HepG2 (cell line): ENCODE results near the gene DCT. TPM values are rescaled to one million over a fixed set of nuclear protein-coding genes. Genes with fewer than 3 reads are reported as not detected.

Source experiments
- ATAC-seq: fragments of 200-7000 bp; cut with Tn5 transposase; 3 replicates; pipeline ENCODE4 v1.9.1; 2020; ENCODE audit warnings: mild to moderate bottlenecking, moderate library complexity
- BruUV-seq: library from RNA; stranded (reverse); fragments of 400-500 nt; replicated peaks from 2 replicates; lab custom pipeline; 2021; lab: Mats Ljungman, UMichigan
- CTCF ChIA-PET: fragments of 300-600 bp; formaldehyde crosslinking; extraction: SDS; loops from one replicate; lab custom pipeline; 2021; ENCODE audit warnings: low total read pairs, inconsistent platforms, low intra/inter-chr PET ratio; lab: Yijun Ruan, JAX
- POLR2A ChIA-PET: fragments of 350-600 bp; sonication (Branson Sonifier 250); formaldehyde crosslinking; loops from one replicate; lab custom pipeline; 2020; ENCODE audit warnings: antibody characterized with exemption, inconsistent platforms; lab: Yijun Ruan, JAX
- DNase-seq: peaks from one replicate; pipeline ENCODE4 v3.0.0-alpha.2; 2015; ENCODE audit warnings: low spot score
- FAIRE-seq: peaks from 3 replicates; lab custom pipeline; 2011; peaks lifted over from hg19 to GRCh38; lab: Jason Lieb, UNC
- H2AFZ ChIP-seq: one replicate; pipeline ENCODE4 v1.6.1; 2011; ENCODE audit warnings: low read length, inconsistent platforms
- H3K27ac ChIP-seq: fragments of 300-600 bp; 3 replicates; pipeline ENCODE4 v1.8.0; 2011; ENCODE audit warnings: mixed run types, mild to moderate bottlenecking, mixed read lengths, low read length, inconsistent platforms; ENCODE audit not compliant: insufficient read depth; ENCODE audit errors: extremely low read length
- H3K27me3 ChIP-seq, 2 experiments: fragments of 200-600 bp in 1 of 2; 2 replicates in 1 of 2; 3 replicates in 1 of 2; pipeline versions ENCODE4 v1.6.0 to v1.8.0; 2011; ENCODE audit warnings: low read length in 2 of 2, mild to moderate bottlenecking in 2 of 2, moderate library complexity in 2 of 2, inconsistent platforms in 1 of 2; ENCODE audit not compliant: insufficient read depth in 2 of 2, control insufficient read depth in 1 of 2
- H3K36me3 ChIP-seq, 2 experiments: fragments of 200-600 bp in 1 of 2; replicated peaks in 1 of 2; 2 replicates in 1 of 2; 3 replicates in 1 of 2; pipeline versions ENCODE4 v1.5.1 to v1.8.0; 2011; ENCODE audit warnings: low read length in 2 of 2, inconsistent platforms in 1 of 2; ENCODE audit not compliant: insufficient read depth in 2 of 2, control insufficient read depth in 1 of 2
- H3K4me1 ChIP-seq: 2 replicates; pipeline ENCODE4 v1.5.1; 2012; ENCODE audit warnings: low read length, inconsistent platforms; ENCODE audit not compliant: insufficient read depth
- H3K4me2 ChIP-seq: 2 replicates; pipeline ENCODE4 v1.6.0; 2011; ENCODE audit warnings: low read depth, low read length, inconsistent platforms
- H3K4me3 ChIP-seq, 3 experiments: fragments of 200-600 bp in 1 of 3; sonication (generic), shearing (Covaris generic) in 1 of 3; replicated peaks in 1 of 3; 2 replicates each; pipeline ENCODE4 v1.5.1; 2011 to 2016; ENCODE audit warnings: low read length in 3 of 3, inconsistent platforms in 2 of 3, low read depth in 2 of 3, mild to moderate bottlenecking in 2 of 3, control low read depth in 1 of 3, mixed read lengths in 1 of 3; ENCODE audit not compliant: insufficient read depth in 1 of 3
- H3K79me2 ChIP-seq: one replicate; pipeline ENCODE4 v1.6.1; 2011; ENCODE audit warnings: low read length, inconsistent platforms; ENCODE audit not compliant: insufficient read depth
- H3K9ac ChIP-seq: 2 replicates; pipeline ENCODE4 v1.6.0; 2011; ENCODE audit warnings: mild to moderate bottlenecking, low read depth, low read length, inconsistent platforms; ENCODE audit not compliant: insufficient read depth
- H3K9me3 ChIP-seq: 2 replicates; pipeline ENCODE4 v1.5.1; 2012; ENCODE audit warnings: mild to moderate bottlenecking, low read length
- H4K20me1 ChIP-seq: 2 replicates; pipeline ENCODE4 v1.6.0; 2011; ENCODE audit warnings: inconsistent platforms, mild to moderate bottlenecking, low read length, moderate library complexity; ENCODE audit not compliant: insufficient read depth
- ATF6 ChIP-seq: sonication (generic); formaldehyde crosslinking; conservative IDR thresholded peaks from 2 replicates; pipeline ENCODE4 v1.4.0; 2020; ENCODE audit warnings: missing genetic modification reagents
- BATF2 ChIP-seq: sonication (generic); formaldehyde crosslinking; IDR thresholded peaks from 2 replicates; pipeline ENCODE4 v1.8.0; 2022; ENCODE audit warnings: mild to moderate bottlenecking, missing genetic modification reagents, moderate library complexity
- CAMTA2 ChIP-seq: sonication (generic); formaldehyde crosslinking; IDR thresholded peaks from 2 replicates; pipeline ENCODE4 v1.4.0; 2020; ENCODE audit warnings: mild to moderate bottlenecking, missing genetic modification reagents, borderline replicate concordance
- CCAR2 ChIP-seq: fragments of 200-400 bp; formaldehyde crosslinking; optimal IDR thresholded peaks from 2 replicates; pipeline ENCODE3; 2018; ENCODE audit warnings: low read depth, mild to moderate bottlenecking, low read length, moderate library complexity
- EHMT2 ChIP-seq: fragments of 200-600 bp; sonication (generic); IDR thresholded peaks from 2 replicates; pipeline ENCODE4 v1.7.0; 2017; ENCODE audit warnings: antibody characterized with exemption, low read depth, low read length, borderline replicate concordance
- ETV5 ChIP-seq: IDR thresholded peaks from 2 replicates; pipeline ENCODE4 v1.6.1; 2018; ENCODE audit warnings: missing biosample characterization, missing genetic modification reagents, inconsistent platforms, borderline replicate concordance
- GPN1 ChIP-seq: sonication (generic); formaldehyde crosslinking; IDR thresholded peaks from 2 replicates; pipeline ENCODE4 v1.5.1; 2020; ENCODE audit warnings: missing genetic modification reagents, borderline replicate concordance
- HOMEZ ChIP-seq: IDR thresholded peaks from 2 replicates; pipeline ENCODE4 v1.6.1; 2016; ENCODE audit warnings: low read depth
- KDM6A ChIP-seq: IDR thresholded peaks from 2 replicates; pipeline ENCODE4 v1.6.1; 2016; ENCODE audit warnings: low read depth
- MAFK ChIP-seq, 2 experiments: IDR thresholded peaks in 1 of 2; conservative IDR thresholded peaks in 1 of 2; 2 replicates each; pipeline ENCODE4 v1.6.1; 2011; ENCODE audit warnings: improper control_type of control experiment in 2 of 2, low read length in 2 of 2
- NCOA5 ChIP-seq: sonication (generic); formaldehyde crosslinking; IDR thresholded peaks from 2 replicates; pipeline ENCODE4 v1.4.0; 2020; ENCODE audit warnings: missing genetic modification reagents
- NCOR1 ChIP-seq: fragments of 200-600 bp; sonication (generic); IDR thresholded peaks from 2 replicates; pipeline ENCODE4 v1.7.0; 2017; ENCODE audit warnings: antibody characterized with exemption, low read length, borderline replicate concordance
- ZBED4 ChIP-seq: sonication (generic); formaldehyde crosslinking; IDR thresholded peaks from 2 replicates; pipeline ENCODE4 v1.4.0; 2020; ENCODE audit warnings: missing genetic modification reagents, borderline replicate concordance
- ZFY ChIP-seq: sonication (generic); formaldehyde crosslinking; IDR thresholded peaks from 2 replicates; pipeline ENCODE4 v1.4.0; 2020; ENCODE audit warnings: missing genetic modification reagents
- ZNF282 ChIP-seq: fragments of 450-650 bp; IDR thresholded peaks from 2 replicates; pipeline ENCODE4 v1.6.1; 2018; ENCODE audit not compliant: partially characterized antibody
- WGBS: methylation state at CpG from one replicate; pipeline ENCODE4 v1.1.6; 2017; ENCODE audit warnings: low lambda C conversion rate; 5-methylcytosine and 5-hydroxymethylcytosine counted together
- in situ Hi-C: cut with HindIII; loops from 2 replicates; pipeline ENCODE4 v1.10.0; 2017; ENCODE audit warnings: low pct_unique_long_range_greater_than_20kb; ENCODE audit not compliant: extremely low pct_ligation_motif_present
- intact Hi-C: fragments of 100-400 bp; cut with micrococcal nuclease; formaldehyde crosslinking; loops from one replicate; pipeline ENCODE4 v1.10.0; 2022; ENCODE audit not compliant: unreplicated experiment
- polyA plus RNA-seq, 8 experiments: library from polyadenylated mRNA; depleted of rRNA in 3 of 8; stranded (reverse) in 7 of 8; unstranded in 1 of 8; fragments of >200 nt; fragmentation: Illumina TruSeq in 4 of 8; extraction: Trizol in 4 of 8; gene quantifications; 2 replicates each; pipeline versions ENCODE4 v1.2.1 to v1.2.3, GENCODE V29; 2011 to 2016; ENCODE audit warnings: low read depth in 4 of 8, missing spikeins in 1 of 8, mixed read lengths in 1 of 8; ENCODE audit not compliant: insufficient read depth in 1 of 8
- total RNA-seq, 5 experiments: library from RNA; depleted of rRNA; stranded (reverse); fragments of >200 nt; fragmentation: Illumina TruSeq; extraction: Trizol; gene quantifications; 2 replicates each; pipeline ENCODE4 v1.2.3, GENCODE V29; 2016; ENCODE audit warnings: low read depth in 1 of 5
- TF ChIP-seq, protein P1 (sequence below): sonication (generic); formaldehyde crosslinking; IDR thresholded peaks from 2 replicates; pipeline ENCODE4 v1.5.0; 2020; ENCODE audit warnings: mild to moderate bottlenecking, low read depth, missing genetic modification reagents, borderline replicate concordance
- TF ChIP-seq, protein P2 (sequence below): sonication (generic); formaldehyde crosslinking; IDR thresholded peaks from 2 replicates; pipeline ENCODE4 v1.5.0; 2020; ENCODE audit warnings: missing genetic modification reagents, mild to moderate bottlenecking, borderline replicate concordance

DCT gene
- total and polyA plus RNA-seq, 2 of the 13 experiments (the other 11 are each of a cell fraction or from before 2014, with no cell fraction given) = not detected

DNA sequence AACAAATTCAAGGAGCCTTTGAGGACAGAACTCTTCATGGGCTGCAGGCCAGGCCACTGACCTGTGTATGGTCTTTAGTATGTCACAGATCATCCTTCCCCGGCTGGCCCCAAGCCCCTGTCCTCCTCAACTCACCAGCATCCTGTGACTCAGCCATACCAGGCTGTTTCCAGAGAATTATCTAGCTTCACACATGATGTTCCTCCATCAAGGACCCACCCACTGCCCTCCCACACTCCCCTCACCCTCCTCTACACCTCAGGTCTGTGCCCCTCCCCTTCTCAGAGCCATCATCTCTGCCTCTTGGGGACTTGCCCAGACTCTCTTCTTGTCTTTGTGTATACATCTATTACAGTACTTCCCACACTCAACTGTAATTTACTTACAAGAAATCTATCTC, 14.7 kb downstream of the DCT start:
- POLR2A ChIA-PET = no interaction called here
- no peak for FAIRE-seq
- no peak overlapping the region for H3K27ac ChIP-seq
- TF ChIP-seq ATF6 (no peak), NCOR1 (no peak), ETV5 (no peak), ZNF282 (no peak), GPN1 (no peak), KDM6A (CRISPR knock-in tag) (no peak), CAMTA2 (CRISPR knock-in tag) (no peak), CCAR2 (no peak), EHMT2 (no peak), HOMEZ (CRISPR knock-in tag) (no peak), NCOA5 (CRISPR knock-in tag) (no peak), MAFK (conservative IDR thresholded peaks at IDR 0.05 in 1 of 2, IDR thresholded peaks at IDR 0.05 in 1 of 2; ENCODE audit: low read length in 2 of 2) (no peak), ZBED4 (CRISPR knock-in tag) (no peak), BATF2 (CRISPR knock-in tag) (no peak), ZFY (no peak)
- TF ChIP-seq, protein P1, sequence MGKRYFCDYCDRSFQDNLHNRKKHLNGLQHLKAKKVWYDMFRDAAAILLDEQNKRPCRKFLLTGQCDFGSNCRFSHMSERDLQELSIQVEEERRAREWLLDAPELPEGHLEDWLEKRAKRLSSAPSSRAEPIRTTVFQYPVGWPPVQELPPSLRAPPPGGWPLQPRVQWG (CRISPR knock-in tag) = no peak
- TF ChIP-seq, protein P2, sequence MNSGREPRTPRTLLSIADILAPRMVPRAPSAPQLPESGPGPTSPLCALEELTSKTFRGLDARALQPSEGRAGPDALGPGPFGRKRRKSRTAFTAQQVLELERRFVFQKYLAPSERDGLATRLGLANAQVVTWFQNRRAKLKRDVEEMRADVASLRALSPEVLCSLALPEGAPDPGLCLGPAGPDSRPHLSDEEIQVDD = no peak

More for the DNA sequence above, 14.7 kb downstream of the DCT start:
- ATAC-seq = no peak
- H3K4me1 ChIP-seq = no peaks in the 10 kb centered on the region
- H4K20me1 ChIP-seq = no peaks in the 10 kb centered on the region
- H3K9ac ChIP-seq = no peak overlapping the region
- no peaks in the 10 kb centered on the region for H3K79me2 ChIP-seq
- DNase-seq = no peak
- H3K27me3 ChIP-seq = no peaks in the 10 kb centered on the region
- no TSS peak for BruUV-seq
- intact Hi-C loops (no loop called here), in situ Hi-C loops (no loop called here)
- H2AFZ ChIP-seq = no peak overlapping the region
- CTCF ChIA-PET = no interaction called here
- H3K9me3 ChIP-seq = no peaks in the 10 kb centered on the region
- no peaks in the 10 kb centered on the region for H3K36me3 ChIP-seq
- 0% methylated on average over 1 of the region's 1 CpG for WGBS
- no peak overlapping the region for H3K4me3 ChIP-seq
- no peak overlapping the region for H3K4me2 ChIP-seq
